Caki2 (cell line): ENCODE data around the gene ARHGAP22. TPM values are rescaled to one million over a fixed set of nuclear protein-coding genes. Genes with fewer than 3 reads are reported as not detected.

Experiments used
- DNase-seq: peaks from one replicate; pipeline ENCODE4 v3.0.0-alpha.2; 2015; ENCODE audit warnings: low read depth
- in situ Hi-C: cut with HindIII; loops from 2 replicates; pipeline ENCODE4 v1.10.0; 2016; ENCODE audit warnings: low sequenced_read_pairs, low pct_unique_long_range_greater_than_20kb, mixed read lengths
- total RNA-seq: library from RNA; depleted of rRNA; stranded (reverse); fragments of >200 nt; shearing (Covaris generic); gene quantifications from 2 replicates; pipeline ENCODE4 v1.2.3, GENCODE V29; 2014; ENCODE audit warnings: low replicate concordance

ARHGAP22 gene
- total RNA-seq, 1 experiment from 2014 or later: 14.8 TPM

DNA sequence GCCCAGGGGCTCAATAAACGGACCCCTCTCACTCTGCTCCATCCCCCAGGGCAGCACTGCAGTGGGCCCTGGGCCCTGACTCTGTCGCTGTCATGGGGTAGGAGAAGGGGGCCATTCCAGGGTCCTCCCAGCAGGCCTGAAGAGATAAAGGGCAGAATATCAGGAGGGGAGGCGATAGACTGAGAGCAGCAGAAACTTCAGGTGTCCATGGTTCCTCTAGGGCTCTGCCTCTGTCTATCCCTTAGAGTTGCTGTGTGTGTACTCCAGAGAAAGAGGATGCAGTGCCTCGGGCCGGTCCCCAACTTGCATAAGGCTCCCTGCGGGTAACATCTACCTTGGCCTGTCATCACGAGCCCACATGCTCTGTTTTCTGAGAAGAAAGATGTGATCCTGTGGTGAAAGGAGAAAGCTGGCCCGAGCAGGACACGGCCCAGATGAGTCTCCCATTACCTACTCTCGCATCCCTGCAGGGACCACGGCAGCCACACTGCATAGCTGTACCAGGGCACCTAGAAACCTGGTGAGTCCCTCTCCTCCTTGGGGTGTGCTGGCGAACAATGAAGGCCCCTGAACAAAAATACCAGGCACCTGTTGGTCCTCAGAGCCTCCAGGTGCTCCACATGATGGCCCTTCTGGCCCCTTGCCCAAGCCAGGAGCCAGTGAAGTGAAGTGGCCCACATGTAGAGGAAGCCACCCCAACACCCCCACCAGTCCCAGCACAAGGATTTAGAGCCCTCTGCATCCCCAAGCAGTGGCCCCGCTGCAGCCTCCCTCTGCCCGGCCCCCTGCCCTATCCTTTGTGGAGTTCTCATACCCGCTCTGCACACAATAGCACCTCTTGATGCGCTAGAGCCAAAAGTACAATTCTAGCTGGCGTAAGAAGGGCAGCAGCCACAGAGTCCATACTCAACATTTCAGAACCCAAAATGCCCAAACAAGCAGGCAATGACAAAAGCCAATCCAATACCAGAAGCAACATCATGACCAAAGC lies 106.8 kb downstream of the ARHGAP22 start:
- in situ Hi-C loops: no loop called here
- DNase-seq: no peak

DNA sequence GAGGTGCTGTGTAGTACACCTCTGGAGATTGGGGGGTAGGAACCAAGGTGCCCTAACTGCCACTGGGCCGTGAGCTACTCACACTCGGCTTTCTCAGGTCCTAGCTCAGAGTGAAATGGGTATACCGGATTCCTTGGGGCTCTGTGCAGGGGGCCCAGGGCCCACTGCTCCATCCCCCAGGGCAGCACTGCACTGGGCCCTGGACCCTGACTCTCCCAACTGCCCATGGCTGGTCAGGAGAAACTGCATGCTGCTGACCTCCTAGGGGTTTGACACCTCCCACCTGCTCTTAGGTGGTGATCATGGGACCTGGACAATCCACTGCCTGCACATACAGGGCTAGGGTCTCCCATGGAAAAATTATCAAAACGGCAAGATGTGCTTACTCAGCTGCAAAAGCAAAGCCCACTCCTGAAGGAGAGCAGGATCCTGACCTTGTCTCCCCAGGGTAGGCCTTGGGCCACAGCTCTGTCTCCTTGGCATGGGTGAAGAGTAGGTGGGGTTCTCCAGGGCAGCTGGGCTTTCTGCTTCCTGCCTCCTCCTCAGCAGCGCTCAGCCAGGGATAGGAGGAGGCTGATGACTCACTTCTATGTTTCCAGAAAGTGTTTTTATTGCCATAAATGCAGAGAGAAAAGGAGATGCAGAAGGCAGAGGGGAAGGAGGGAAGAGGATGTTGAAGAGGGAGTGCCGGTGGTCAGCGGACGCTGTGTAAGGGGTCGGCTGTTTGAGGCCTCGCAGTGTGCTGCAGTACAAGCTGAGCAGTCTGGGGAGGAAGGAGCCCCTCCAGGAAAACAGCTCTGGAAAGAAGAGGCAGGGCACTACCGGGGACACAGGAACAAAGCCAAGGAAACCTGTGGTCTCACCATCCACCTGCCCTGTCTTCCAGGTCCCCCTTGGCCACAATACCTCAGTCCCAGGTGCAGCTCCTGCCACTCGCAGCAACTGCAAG lies 107.8 kb downstream of the ARHGAP22 start:
- DNase-seq: peak; percentile 27
- in situ Hi-C loops: no loop called here

DNA sequence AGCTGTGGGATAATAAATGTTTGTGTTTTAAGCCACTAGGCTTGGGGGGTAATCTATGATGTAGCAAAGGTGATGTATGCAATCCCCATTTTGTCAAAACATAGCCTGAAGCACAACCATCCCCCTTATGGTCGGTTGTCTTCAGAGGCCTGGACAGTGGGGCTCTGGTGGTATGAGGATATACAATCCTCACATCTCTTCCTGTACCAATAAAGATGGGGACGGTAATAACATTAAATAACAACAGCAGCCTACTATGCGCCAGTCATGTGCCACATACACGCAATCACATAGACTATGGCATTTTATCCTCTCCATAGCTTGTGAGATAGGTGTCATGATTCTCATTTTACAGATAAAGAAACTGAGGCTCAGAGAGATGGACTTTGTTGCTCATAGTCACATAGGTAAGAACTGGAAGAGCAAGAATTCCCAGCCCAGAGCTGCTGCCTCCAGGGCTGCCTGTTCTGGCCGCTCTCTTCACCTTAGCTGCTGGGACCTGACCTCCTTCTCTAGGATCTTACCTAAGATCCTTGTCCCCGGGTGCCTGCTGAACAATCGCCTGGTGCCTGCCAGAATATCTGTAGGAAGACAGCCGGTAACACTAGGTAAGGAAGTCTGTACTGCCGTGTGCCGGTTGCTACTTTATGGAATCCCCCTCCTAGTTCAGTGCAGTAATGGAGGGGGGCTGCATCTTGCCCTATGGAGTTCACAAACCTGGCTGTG lies 108.6 kb downstream of the ARHGAP22 start:
- in situ Hi-C loops: no loop called here
- DNase-seq: no peak

DNA sequence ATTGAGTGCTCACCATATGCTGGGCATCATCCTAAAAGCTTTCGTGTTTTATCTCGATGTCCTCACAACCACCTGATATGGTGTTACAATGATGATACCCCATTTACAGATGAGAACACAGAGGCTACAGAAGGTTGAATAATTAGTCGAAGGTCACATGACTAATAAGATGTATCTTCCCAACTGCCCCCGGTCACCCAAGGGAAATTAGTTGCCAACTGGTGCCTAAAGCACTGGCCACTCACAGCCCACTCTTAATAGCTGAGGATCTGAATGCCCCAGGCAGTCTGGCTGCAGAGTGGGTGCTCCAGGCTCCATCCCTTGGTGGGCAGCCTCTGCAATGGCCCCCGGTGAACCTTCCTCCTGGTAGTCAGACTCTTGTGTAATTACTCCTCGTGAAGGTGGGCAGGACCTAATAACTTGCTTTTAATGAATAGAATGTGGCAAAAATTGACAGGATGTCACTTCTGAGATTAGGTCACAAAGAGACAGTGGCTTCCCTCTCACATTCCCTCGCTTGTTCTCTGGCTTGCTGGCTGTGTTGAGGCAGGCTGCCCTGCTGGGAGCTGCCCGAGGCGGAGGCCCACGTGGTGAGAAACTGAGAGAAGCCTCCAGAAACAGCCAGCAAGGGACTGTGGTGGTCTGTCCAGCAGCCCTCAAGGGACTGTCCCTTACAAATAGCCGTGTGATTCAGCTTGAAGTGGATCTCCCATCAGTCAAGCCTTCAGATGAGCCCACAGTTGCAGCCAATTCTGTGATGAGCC lies 109.4 kb downstream of the ARHGAP22 start:
- in situ Hi-C loops: no loop called here
- DNase-seq: no peak

DNA sequence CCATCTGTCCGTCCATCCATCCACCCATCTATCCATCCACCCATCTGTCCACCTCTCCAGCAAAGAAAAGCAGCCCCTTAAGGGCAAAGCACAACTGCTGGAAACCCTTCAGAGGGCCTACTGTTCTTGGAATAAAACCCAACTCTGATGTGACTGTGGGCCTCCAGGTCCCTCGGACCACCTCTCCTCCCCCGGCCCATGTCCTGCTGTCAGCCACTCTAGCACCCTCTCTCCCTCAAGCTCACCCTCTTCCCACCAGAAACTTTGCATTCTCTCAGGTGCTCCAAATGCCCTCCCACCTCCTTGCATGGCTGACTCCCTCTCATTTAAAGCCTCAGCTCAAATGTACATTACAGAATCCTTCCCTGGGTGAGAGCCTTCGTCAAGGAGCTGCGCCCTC lies 110.3 kb downstream of the ARHGAP22 start:
- in situ Hi-C loops: no loop called here
- no peak for DNase-seq

DNA sequence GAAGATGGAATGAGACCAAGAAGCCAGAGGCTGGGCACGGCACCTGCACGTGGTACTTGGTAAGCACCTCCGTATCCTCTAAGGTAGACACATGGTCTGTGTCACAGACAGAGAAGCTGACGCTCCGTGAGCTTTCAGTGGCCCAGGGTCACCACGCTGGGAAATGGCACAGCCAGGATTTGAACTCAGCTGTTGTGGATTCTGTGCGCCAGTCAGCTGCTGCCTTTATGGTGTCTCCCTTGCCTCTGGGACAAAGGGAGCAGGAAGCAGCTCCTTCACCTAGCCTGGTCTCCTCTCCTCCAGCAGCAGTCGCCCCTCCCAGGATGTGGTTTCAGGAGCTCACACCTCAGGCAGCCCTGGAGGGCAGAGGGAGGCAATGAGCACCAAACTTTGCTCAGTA lies 110.8 kb downstream of the ARHGAP22 start:
- in situ Hi-C loops: no loop called here
- no peak for DNase-seq

DNA sequence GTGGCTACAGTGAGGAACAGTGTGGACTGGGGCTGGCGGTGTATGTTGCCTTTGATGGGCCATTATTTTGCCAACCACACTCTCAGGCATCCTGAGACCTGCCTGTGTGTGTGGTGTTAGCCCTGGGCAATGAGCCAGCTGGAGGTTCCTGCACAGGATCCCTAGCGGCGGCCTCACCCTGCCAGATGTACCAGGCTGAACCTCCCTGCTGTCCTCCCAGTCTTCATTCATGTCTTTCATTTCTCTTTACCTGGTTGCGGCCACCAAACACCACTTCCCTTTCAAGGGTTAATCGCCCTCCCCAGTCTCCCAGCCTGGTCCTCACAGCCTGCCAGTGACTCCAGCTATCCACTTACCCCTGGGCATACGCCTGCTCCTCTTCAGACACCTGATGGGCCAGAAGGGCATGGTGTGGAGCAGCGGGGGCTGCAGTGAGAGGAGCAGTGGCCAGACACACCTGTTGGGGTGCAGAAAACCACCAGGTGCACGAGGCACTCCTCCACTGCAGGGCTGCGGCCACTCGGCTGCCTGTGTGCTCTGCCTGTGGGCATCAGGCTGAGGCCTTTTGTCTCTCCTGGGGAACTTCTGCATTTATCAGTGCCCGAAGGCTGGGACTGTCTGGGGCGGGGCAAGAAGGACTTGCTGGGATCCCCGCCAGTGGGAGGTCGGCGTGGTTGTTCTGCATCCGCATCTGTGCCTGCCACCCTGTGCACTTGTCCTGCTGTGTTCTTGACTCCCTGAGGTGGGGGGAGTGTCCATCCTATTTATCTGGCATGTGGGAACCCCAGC lies 111.6 kb downstream of the ARHGAP22 start:
- in situ Hi-C loops: no loop called here
- DNase-seq: no peak

DNA sequence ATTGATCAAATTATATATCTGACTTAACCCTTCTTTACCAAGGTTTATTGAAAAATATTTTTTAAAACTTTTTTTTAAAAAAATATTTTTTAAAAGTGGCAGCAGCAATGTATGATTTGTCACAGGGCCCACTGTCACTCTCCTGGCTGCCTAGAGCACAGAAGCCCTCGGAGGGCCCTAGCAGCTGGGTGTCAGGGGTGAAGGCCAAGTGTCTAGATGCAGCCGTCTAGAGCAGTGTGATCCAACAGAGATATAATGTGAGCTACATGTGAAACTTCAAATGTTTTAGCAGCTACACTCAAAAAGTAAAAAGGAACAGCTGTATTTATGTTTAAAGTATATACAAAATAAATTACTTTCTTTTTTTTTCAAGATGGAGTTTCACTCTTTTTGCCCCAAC lies 112.7 kb downstream of the ARHGAP22 start:
- no peak for DNase-seq
- in situ Hi-C loops: no loop called here

DNA sequence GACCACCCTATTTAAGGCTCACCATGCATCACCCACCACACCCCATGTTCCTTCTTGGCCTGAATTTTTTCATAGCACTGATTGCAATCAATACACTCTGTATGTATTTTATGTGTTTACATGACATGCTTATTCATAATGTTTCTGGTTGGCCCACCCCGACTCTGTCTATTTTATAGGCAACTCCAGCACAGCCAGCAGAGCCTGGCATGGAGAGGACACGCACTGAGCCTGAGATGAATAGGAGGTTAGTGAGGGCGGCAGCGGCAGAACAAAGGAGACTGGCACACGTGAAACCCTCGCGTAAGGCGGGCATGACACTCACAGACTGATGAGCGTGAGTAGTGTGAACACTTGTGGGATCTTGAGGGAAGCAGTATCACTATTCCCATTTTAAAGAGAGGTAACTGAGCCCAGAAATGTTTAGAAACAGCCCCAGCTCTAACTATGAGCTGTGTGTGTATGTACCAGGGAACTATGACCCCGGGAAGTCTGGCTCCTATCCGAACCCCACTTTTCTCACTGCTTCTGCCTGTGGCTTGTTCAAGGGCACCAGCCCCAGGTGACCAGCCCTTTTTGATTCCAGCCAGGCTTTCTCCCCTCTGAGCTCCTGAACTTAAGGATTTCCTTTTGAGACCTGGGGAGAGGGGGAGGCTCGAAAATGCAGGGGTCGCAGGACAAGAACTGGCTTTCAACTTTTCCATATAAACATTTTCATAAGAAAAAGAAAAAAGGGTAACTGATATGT lies 113.3 kb downstream of the ARHGAP22 start:
- DNase-seq: no peak
- in situ Hi-C loops: no loop called here

DNA sequence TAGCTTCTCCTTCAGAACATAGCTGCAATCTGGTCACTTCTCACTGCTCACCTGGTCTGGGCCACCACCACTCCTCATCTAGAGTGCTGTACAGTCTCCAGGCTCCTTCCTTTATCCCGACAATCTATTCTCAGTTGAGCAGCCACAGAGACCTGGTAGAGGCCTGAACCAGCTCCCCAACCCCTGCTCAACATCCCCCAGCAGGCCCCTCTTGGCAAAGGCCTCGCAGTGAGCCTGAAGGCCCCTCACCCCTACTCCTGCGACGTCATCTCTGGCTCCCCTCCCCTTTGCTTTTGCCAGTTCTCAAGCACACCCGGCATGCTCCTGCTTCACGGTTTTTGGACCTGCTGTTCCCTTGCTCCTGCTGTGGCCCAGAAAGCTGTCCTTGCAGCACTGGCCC lies 113.9 kb downstream of the ARHGAP22 start:
- in situ Hi-C loops: no loop called here
- DNase-seq: no peak

DNA sequence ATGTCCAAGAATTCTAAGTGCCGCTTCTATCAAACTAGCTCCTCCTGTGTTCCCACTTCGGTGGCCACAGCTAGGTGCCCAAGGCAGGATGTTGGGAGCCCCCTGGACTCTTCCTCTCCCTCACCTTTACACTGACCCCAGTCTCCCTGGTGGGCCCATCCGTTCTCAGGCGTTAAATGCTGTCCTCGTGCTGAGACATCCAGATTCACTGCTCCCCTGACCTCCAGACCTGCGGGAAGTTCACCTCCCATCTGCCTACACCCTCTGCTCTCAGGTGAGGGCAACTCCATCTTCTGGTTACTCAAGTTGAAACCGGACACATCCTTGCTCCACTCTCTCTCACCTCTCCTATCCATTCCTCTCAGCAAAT lies 114.3 kb downstream of the ARHGAP22 start:
- no peak for DNase-seq
- in situ Hi-C loops: no loop called here

DNA sequence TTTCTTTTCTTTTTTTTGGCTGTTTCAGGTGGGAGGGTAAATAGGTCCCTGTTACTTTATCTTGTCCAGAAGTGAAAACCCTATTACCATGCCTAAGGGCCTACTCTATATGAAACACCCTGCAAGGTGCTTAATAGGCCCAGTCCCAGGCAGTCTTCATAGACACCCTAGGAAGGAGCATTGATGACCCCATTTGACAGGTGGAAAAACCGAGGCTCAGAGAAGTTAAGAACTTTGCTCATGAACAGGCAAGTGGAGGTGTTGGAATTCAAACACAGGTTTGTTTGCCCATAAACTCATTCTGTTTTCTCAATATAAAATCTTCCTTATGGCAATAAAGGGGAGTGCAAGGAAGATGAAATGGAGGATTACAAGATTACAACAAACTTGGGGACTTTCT lies 115.8 kb downstream of the ARHGAP22 start:
- DNase-seq: no peak
- in situ Hi-C loops: no loop called here

DNA sequence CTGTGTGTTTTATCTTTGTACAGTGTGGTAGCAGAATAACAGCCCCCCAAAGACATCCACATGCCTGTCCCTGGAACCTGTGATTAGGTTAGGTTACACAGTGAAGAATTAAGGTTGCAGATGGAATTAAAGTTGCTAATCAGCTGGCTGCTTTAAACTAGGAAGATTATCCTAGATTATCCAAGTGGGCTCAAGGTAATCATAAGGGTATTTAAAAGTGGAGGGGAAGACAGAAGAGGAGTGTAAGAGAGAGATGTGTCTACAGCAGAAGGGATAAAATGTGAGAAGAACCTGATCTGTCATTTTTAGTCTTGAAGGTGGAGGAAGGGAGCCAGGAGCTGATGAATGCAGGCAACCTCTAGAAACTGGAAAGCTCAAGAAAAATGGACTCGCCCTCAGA lies 117.6 kb downstream of the ARHGAP22 start:
- no peak for DNase-seq
- in situ Hi-C loops: no loop called here

DNA sequence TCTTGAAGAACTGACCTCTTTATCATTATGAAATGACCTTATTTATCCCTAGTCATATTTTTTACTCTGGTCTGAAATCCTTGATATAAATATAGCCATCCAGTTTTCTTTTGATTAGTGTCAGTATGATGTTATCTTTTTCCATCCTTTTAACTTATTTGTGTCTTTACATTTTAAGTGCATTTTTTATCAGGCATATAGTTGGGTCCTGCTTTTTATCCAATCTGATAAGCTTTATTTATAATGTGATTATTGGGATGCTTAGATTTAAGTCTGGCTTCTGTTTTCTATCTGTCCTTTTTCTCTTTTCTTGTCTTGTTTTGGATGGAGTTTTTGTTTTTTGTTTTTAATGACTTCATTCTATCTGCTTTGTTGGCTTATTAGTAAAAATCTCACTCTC lies 119.2 kb downstream of the ARHGAP22 start:
- in situ Hi-C loops: no loop called here

DNA sequence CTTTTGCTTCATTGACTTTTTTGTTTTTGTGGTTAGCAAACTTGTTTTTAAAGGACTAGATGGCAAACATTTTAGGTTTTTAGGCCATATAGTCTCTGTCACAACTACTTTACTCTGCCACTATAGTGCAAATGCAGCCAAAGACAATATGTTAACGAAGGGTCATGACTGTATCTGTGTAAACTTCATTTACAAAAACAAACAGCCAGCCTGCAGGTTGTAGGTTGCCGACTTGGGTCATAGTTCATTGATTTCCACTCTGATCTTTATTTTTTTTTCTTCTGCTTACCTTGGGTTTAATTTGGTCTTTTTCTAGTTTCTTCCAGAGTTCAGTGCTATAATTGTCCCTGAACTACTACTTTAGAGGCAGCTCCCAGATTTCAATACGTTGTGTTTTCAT lies 120.0 kb downstream of the ARHGAP22 start:
- no peak for DNase-seq
- in situ Hi-C loops: no loop called here

More for the DNA sequence above, 119.2 kb downstream of the ARHGAP22 start:
- DNase-seq: no peak

DNA sequence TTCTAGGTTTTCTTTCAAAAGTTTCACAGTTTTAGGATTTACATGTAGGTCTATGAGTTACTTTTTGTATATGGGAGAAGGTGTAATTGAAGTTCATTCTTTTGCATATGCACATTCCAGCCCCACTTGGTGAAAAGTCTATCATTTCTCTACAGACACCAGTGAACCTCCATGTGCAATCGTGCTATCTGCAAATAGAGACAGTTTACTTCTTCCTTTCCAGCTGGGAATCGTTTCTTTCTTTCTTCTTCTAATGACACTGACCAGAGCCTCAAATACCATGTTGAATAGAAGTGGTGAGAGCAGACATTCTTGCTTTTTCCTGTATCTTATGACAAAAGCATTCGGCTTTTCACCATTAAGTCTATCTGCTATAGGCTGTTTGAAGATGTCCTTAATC lies 122.7 kb downstream of the ARHGAP22 start:
- in situ Hi-C loops: no loop called here
- DNase-seq: no peak
